GM15510 (cell line): Measurements from ENCODE around the gene ZNF683.

ENCODE experiments used
- POLR2A ChIP-seq: IDR thresholded peaks from 3 replicates; pipeline ENCODE4 v1.6.1; 2011; ENCODE audit warnings: borderline replicate concordance; ENCODE audit not compliant: insufficient read length; ENCODE audit errors: extremely low read depth

The ZNF683 gene

GRCh38 chr1:26315874-26316850 lies 56.4 kb downstream of the ZNF683 start:
- no peak for TF ChIP-seq POLR2A

DNA sequence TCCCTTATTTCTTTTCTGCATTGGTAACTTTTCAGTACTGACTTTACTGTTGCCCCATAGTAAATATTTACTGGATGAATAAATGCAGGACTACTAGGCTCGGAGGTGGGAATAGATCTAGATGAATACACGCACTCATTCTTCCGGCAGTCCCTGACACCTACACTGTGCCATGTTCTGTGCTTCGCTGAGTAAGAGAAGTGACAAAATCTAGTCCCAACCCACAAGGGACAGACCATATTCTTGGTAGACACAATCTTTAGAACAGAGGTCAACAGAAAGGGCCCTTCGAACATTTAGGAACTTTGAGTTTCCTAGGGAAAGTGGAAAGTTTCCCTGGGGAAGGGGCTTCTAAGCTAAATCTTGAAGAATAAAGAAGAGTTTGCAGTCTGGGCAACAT lies 58.0 kb downstream of the ZNF683 start:
- TF ChIP-seq POLR2A, result no peak
